HUES6 (cell line): ENCODE measurements around the gene HEMK1.

Experiments used
- H3K27ac ChIP-seq: 2 replicates; pipeline ENCODE4 v1.7.0; 2013; ENCODE audit warnings: low read depth, mild to moderate bottlenecking, low read length, inconsistent platforms
- H3K27me3 ChIP-seq: 2 replicates; pipeline ENCODE4 v1.6.1; 2013; ENCODE audit warnings: low read length; ENCODE audit not compliant: control insufficient read depth, insufficient read depth
- H3K36me3 ChIP-seq: 2 replicates; pipeline ENCODE4 v1.6.1; 2013; ENCODE audit warnings: low read length; ENCODE audit not compliant: control insufficient read depth, insufficient read depth
- H3K4me1 ChIP-seq: 2 replicates; pipeline ENCODE4 v1.6.1; 2013; ENCODE audit warnings: low read length; ENCODE audit not compliant: control insufficient read depth, insufficient read depth
- H3K4me3 ChIP-seq: 2 replicates; pipeline ENCODE4 v1.5.1; 2013; ENCODE audit warnings: low read depth, low read length
- H3K9ac ChIP-seq: one replicate; pipeline ENCODE4 v1.6.1; 2013; ENCODE audit warnings: mild to moderate bottlenecking, low read length
- H3K9me3 ChIP-seq: 2 replicates; pipeline ENCODE4 v1.6.1; 2013; ENCODE audit warnings: low read depth, low read length; ENCODE audit not compliant: control insufficient read depth, insufficient read depth

HEMK1 gene

DNA sequence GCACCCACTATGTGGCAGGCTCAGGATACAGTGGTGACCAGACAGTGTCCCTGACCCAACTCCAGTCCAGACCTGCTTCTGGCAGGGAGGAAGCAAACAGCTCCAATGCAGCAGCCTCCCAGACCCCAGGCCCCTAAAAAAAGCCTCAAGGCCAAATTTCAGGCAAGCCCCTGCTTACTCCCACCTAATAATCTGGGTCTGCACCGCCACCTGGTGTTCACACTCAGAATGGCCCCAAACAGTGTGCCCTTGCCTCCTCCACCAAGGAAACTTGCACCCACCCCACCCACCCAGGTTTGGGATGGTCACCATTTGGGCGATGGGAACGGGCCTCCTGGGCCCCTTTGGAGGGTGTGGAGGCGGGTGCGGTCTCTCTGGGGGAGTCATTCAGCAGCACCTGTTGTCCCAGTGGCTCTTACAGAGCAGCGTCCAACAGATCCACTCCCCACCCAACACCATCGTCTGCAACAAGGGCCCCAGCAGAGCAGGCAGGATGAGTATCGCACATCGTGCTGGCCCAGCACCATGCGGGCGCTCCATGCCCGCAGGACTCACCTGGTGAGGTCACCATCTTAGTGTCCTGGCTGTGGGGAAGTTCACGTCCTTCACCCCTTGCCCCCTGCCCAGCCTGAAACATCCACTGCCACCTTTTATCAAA is 19.1 kb upstream of the HEMK1 start:
- no peak overlapping the region for H3K9ac ChIP-seq

DNA sequence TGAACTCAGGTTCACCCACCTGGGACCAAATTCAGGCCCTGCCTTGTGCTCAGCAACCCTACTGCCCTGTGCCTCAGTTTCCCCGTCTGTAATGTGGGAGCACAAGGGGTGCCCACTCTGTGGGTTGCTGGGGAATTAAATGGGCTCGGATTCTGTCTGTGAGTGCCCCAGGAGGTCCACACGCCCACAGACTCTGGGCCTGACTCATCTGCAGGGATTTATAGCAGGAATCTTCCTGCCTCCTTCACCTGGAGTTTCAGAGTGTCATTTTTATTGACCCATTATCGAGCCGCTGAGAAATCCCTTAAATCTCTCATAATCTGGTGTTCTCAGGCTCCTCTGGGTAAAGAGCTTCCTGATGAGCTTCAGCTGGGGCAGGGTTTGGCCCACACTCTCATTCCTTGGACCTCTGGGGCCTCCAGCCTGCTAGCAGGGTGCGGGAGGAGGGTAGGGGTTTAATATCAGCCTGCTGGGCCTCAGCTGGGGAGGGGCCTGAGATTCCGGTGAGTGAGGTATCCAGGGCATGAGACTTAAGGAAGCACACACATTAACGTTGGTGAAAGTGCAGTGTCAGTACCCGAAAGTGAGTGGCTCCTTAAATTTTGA is 18.2 kb upstream of the HEMK1 start:
- Histone ChIP-seq H3K27ac (no peak overlapping the region), H3K9me3 (no peaks in the 10 kb centered on the region), H3K4me3 (no peak overlapping the region), H3K27me3 (peaks cover 3% of the 10 kb centered on the region; the same call in 1 of the 2 replicates), H3K36me3 (no peaks in the 10 kb centered on the region), H3K4me1 (peaks cover 16% of the 10 kb centered on the region; the same call in 1 of the 2 replicates), H3K9ac (no peak overlapping the region)

More for the DNA sequence above, 19.1 kb upstream of the HEMK1 start:
- Histone ChIP-seq H3K27me3 (peaks cover 3% of the 10 kb centered on the region; the same call in 1 of the 2 replicates), H3K36me3 (no peaks in the 10 kb centered on the region), H3K4me1 (peaks cover 18% of the 10 kb centered on the region), H3K4me3 (no peak overlapping the region), H3K9me3 (no peaks in the 10 kb centered on the region), H3K27ac (no peak overlapping the region)

DNA sequence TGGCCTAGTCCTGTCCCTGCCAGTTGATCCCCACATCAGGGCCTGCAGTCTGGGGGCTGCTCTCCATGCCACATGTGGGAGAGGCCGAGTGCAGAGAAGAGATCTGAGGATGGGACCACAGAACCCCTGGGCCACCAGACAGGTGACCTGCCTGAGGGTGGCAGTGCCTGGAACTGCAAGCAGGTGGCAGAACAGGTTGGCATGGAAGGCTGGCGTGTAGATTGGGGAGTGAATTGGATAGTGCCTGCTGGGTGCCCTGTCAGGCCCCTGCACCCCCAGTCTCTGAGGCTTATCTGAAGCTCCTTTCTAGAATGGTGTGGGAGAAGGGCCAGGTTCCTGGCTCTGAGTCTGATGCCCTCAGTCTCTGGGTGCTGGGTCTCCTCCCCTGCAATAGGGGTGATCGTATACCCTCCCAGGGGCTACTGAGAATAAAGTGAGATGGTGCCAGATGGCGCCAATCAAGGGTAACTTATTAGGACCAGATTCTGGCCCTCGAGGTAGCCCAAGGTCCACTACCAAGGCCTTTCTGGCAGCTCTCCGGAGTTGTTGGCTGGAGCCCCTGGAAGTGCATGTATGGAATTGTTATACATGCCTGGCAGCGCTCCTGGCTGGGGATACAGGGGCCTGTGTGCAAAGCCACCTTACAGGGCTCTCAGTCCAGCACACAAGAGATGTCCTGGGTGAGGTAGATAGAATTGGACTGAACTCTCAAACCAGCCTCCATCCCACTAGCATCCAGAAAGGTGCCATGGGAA is 17.5 kb upstream of the HEMK1 start:
- no peak overlapping the region for H3K27ac ChIP-seq
- H3K9ac ChIP-seq: no peak overlapping the region
- no peaks in the 10 kb centered on the region for H3K36me3 ChIP-seq
- no peaks in the 10 kb centered on the region for H3K9me3 ChIP-seq
- no peak overlapping the region for H3K4me3 ChIP-seq
- peaks cover 16% of the 10 kb centered on the region; the same call in 1 of the 2 replicates for H3K4me1 ChIP-seq
- peaks cover 3% of the 10 kb centered on the region; the same call in 1 of the 2 replicates for H3K27me3 ChIP-seq

DNA sequence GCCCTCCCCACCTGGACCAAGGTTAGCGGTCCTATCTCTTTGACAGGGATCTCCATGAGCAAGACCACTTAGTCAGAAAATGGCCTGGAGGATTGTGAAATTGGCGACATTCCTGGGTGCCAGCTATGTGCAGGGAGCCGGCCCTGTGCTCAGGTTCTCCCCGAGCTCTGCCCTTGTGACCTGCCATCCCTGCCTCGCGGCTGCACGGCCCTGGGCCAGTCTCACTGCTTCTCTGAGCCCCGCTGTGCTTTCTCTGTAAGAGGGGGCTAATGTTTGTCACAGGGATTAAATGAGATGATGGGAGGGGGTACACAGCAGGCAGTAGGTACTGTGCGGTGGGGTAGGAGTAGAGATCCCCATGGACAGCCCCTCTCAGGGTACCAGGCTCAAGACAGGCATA is 16.7 kb upstream of the HEMK1 start:
- Histone ChIP-seq H3K9ac (no peak overlapping the region), H3K36me3 (no peaks in the 10 kb centered on the region), H3K4me3 (no peak overlapping the region), H3K27me3 (peaks cover 3% of the 10 kb centered on the region; the same call in 1 of the 2 replicates), H3K9me3 (no peaks in the 10 kb centered on the region), H3K4me1 (peaks cover 16% of the 10 kb centered on the region; the same call in 1 of the 2 replicates), H3K27ac (no peak overlapping the region)

DNA sequence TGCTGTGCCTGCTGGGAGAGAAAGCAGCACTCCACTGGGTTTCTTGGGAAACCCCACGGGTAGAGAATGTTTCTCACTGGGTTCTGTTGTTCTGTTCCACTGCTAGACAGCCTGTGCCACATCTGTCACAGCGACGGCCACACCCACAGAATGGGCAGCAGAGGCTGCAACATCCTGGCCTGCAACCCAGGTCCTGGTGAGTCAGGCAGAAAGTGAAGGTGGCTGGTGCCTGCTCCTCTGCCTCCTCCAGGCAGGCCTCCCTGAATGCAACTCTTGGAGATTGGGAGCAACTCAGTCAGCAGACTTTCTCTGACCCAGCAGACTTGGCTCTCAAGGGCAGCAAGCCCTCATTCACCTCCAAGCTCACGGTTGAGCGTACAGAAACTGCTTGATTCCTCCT is 14.8 kb upstream of the HEMK1 start:
- Histone ChIP-seq H3K9me3 (no peaks in the 10 kb centered on the region), H3K27me3 (peaks cover 3% of the 10 kb centered on the region; the same call in 1 of the 2 replicates), H3K9ac (no peak overlapping the region), H3K4me3 (no peak overlapping the region), H3K27ac (no peak overlapping the region), H3K4me1 (peaks cover 15% of the 10 kb centered on the region; the same call in 1 of the 2 replicates), H3K36me3 (no peaks in the 10 kb centered on the region)

- H3K36me3 ChIP-seq: no peaks in the 10 kb centered on the region
- no peaks in the 10 kb centered on the region for H3K9me3 ChIP-seq
- no peak overlapping the region for H3K27ac ChIP-seq
- H3K4me1 ChIP-seq: peaks cover 9% of the 10 kb centered on the region; the same call in 1 of the 2 replicates
- no peak overlapping the region for H3K9ac ChIP-seq
- peaks cover 3% of the 10 kb centered on the region; the same call in 1 of the 2 replicates for H3K27me3 ChIP-seq
- no peak overlapping the region for H3K4me3 ChIP-seq
Measured at GRCh38 chr3:50557106-50557505, 12.2 kb upstream of the HEMK1 start.

GRCh38 chr3:50557915-50558314 is 11.4 kb upstream of the HEMK1 start:
- Histone ChIP-seq H3K27me3 (peaks cover 3% of the 10 kb centered on the region; the same call in 1 of the 2 replicates), H3K4me3 (no peak overlapping the region), H3K4me1 (peaks cover 9% of the 10 kb centered on the region; the same call in 1 of the 2 replicates), H3K9me3 (no peaks in the 10 kb centered on the region), H3K27ac (no peak overlapping the region), H3K36me3 (no peaks in the 10 kb centered on the region), H3K9ac (no peak overlapping the region)

DNA sequence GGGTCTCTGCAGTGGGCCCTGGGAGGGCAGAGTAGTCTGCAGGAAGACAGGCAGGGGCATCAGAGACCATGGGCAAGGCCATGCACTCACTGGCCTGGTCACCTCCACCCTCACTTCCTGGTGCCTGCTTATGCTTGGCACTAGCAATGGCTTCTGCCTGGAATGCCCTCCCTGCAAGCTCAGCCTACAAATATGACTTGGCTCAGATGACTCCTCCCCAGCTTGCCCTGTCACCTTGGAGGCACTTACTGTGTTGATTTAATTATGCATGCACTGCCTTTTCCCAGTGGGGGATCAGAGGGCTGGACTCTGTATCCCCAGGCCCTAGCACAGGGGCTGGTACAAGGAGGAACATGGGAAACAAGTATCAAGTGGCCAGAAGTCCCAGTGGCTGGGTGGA is 9.6 kb upstream of the HEMK1 start:
- Histone ChIP-seq H3K27me3 (no peaks in the 10 kb centered on the region), H3K27ac (no peak overlapping the region), H3K9me3 (no peaks in the 10 kb centered on the region), H3K4me3 (no peak overlapping the region), H3K9ac (no peak overlapping the region), H3K4me1 (peaks cover 9% of the 10 kb centered on the region; the same call in 1 of the 2 replicates), H3K36me3 (no peaks in the 10 kb centered on the region)

DNA sequence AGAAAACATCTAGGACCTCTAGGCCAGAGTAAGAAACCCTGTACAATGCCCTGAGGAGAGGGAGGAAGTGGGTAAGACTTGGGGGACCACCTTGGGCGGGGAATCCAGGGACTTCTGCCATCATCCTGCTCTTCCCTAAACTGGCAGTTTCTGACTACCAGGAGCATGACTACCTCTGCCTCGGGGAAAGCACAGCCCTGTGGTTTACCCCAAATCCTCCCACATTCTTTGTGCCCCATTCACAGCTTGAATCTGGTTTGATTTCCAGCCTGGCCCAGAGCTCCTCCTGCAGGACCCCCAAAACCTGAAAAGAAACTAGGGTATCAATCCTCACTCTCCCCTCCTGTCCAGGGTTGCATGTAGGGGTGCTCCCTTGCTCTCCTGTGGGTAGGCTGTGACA is 6.5 kb upstream of the HEMK1 start:
- H3K9ac ChIP-seq: no peak overlapping the region
- H3K9me3 ChIP-seq: no peaks in the 10 kb centered on the region
- H3K4me3 ChIP-seq: no peak overlapping the region
- no peaks in the 10 kb centered on the region for H3K36me3 ChIP-seq
- no peak overlapping the region for H3K27ac ChIP-seq
- H3K27me3 ChIP-seq: peaks cover 13% of the 10 kb centered on the region
- H3K4me1 ChIP-seq: peaks cover 11% of the 10 kb centered on the region; the same call in 1 of the 2 replicates

DNA sequence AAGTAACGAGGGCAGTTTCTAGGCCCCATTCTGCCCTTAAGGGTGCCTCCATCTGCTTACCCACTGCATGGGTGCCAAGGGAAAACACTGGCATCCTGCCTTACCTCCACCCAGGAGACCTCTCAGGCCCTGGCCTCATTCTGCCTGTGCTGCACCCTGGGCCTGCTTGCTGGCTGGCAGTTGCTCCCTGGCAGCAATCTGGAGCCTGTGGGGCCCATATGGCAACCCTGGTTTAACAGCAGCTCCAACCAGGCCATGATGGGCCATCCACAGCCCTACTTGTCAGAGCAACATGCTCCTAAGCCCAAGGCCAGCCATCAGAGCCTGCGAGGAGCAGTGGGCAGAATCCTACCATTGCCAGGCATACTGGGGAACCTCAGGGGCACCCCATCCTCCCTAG is 5.5 kb upstream of the HEMK1 start:
- no peaks in the 10 kb centered on the region for H3K36me3 ChIP-seq
- no peak overlapping the region for H3K27ac ChIP-seq
- H3K9ac ChIP-seq: no peak overlapping the region
- H3K4me3 ChIP-seq: no peak overlapping the region
- peaks cover 13% of the 10 kb centered on the region for H3K27me3 ChIP-seq
- peaks cover 11% of the 10 kb centered on the region; the same call in 1 of the 2 replicates for H3K4me1 ChIP-seq
- no peaks in the 10 kb centered on the region for H3K9me3 ChIP-seq

- Histone ChIP-seq H3K9me3 (no peaks in the 10 kb centered on the region), H3K4me3 (no peak overlapping the region), H3K4me1 (peaks cover 11% of the 10 kb centered on the region; the same call in 1 of the 2 replicates), H3K27ac (no peak overlapping the region), H3K9ac (no peak overlapping the region), H3K27me3 (peaks cover 13% of the 10 kb centered on the region), H3K36me3 (no peaks in the 10 kb centered on the region)
Measured at GRCh38 chr3:50564321-50564720, 5.0 kb upstream of the HEMK1 start.
